Breast epithelium (tissue), 4 donors: ENCODE measurements around the gene SLC35A3. TPM values are rescaled to one million over a fixed set of nuclear protein-coding genes. Genes with fewer than 3 reads are reported as not detected.

ENCODE experiments used
- DNase-seq, 2 donors: peaks; one replicate each; pipeline ENCODE4 v3.0.0-alpha.2; 2019; ENCODE audit warnings: low spot score in 2 of 2
- H3K27ac ChIP-seq, 2 donors: fragments of 200-600 bp; sonication (generic) in 1 of 2; one replicate each; pipeline ENCODE4 v1.5.1; 2016 to 2019; ENCODE audit warnings: mild to moderate bottlenecking in 1 of 2
- H3K27me3 ChIP-seq, 2 donors: fragments of 200-600 bp; sonication (generic) in 1 of 2; one replicate each; pipeline versions ENCODE4 v1.5.1 to v1.6.0; 2017 to 2019; ENCODE audit warnings: control low read depth in 1 of 2, mild to moderate bottlenecking in 1 of 2
- H3K36me3 ChIP-seq: fragments of 200-600 bp; one replicate; pipeline ENCODE4 v1.5.1; 2019
- H3K4me1 ChIP-seq, 2 donors: fragments of 200-600 bp; sonication (generic); one replicate each; pipeline ENCODE4 v1.5.1; 2016 to 2019; ENCODE audit warnings: control low read depth in 1 of 2
- H3K4me3 ChIP-seq, 3 donors: fragments of 200-600 bp; sonication (generic); 1 replicate in 2 of 3; 2 replicates in 1 of 3; pipeline ENCODE4 v1.5.1; 2016 to 2019; ENCODE audit warnings: mild to moderate bottlenecking in 3 of 3, moderate library complexity in 2 of 3
- H3K9me3 ChIP-seq, 2 donors: fragments of 200-600 bp; sonication (generic) in 1 of 2; one replicate each; pipeline ENCODE4 v1.5.1; 2016 to 2019; ENCODE audit warnings: control low read depth in 1 of 2
- CTCF ChIP-seq, 3 donors: fragments of 450-650 bp; IDR thresholded peaks; one replicate each; pipeline ENCODE4 v1.5.1; 2016 to 2017; ENCODE audit warnings: antibody characterized with exemption in 3 of 3, mild to moderate bottlenecking in 3 of 3, moderate library complexity in 3 of 3
- POLR2A ChIP-seq: fragments of 450-650 bp; IDR thresholded peaks from one replicate; pipeline ENCODE4 v1.6.1; 2016; ENCODE audit warnings: antibody characterized with exemption, mild to moderate bottlenecking, moderate library complexity
- POLR2AphosphoS5 ChIP-seq, 3 donors: sonication (generic); formaldehyde crosslinking; IDR thresholded peaks; one replicate each; pipeline ENCODE4 v1.6.1; 2017; ENCODE audit warnings: antibody characterized with exemption in 3 of 3
- intact Hi-C: fragments of 100-400 bp; cut with DNase I; formaldehyde crosslinking; loops from one replicate; pipeline ENCODE4 v1.15.1; 2023; ENCODE audit warnings: low total_unique reads
- total RNA-seq, 3 donors: library from RNA; depleted of rRNA; stranded (reverse); fragments of >200 nt; gene quantifications; one replicate each; pipeline ENCODE4 v1.1.0, GENCODE V29; 2016

The SLC35A3 gene
- total RNA-seq, 3 donors from 2014 or later = 31.8 to 41.7 (median 36.5) TPM

DNA sequence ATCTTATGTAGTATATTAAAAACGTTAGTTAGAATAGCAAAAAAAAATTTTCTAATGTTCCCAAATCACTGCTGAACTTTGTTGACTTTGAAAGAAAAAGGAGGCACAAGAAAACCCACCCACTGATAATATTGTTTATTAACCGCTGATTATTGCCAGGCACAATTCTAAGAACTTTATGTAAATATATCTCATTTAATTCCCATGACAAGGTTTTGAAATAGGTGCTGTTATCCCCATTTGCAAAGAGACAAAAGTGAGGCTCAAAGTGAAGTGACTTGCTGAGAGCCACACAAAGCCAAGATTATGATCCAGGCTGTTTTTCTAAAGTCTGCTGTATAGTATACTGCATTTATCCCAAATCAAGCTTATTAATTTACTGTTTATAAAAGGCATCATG is 106.5 kb downstream of the SLC35A3 start:
- intact Hi-C loops = no loop called here
- Histone ChIP-seq H3K4me1 (no peaks in the 10 kb centered on the region), H3K9me3 (no peaks in the 10 kb centered on the region), H3K27me3 (no peaks in the 10 kb centered on the region), H3K4me3 (no peak overlapping the region), H3K27ac (no peak overlapping the region), H3K36me3 (no peaks in the 10 kb centered on the region)
- TF ChIP-seq POLR2A (no peak), POLR2AphosphoS5 (IDR thresholded peaks at IDR 0.05) (no peak), CTCF (IDR thresholded peaks at IDR 0.05) (no peak)
- DNase-seq = no peak

GRCh38 chr1:100076744-100077143 is 106.9 kb downstream of the SLC35A3 start:
- H3K4me1 ChIP-seq = no peaks in the 10 kb centered on the region
- no peak overlapping the region for H3K27ac ChIP-seq
- DNase-seq = no peak
- H3K36me3 ChIP-seq = no peaks in the 10 kb centered on the region
- TF ChIP-seq CTCF (IDR thresholded peaks at IDR 0.05) = no peak
- no peak for TF ChIP-seq POLR2AphosphoS5 (IDR thresholded peaks at IDR 0.05)
- TF ChIP-seq POLR2A = no peak
- H3K9me3 ChIP-seq = no peaks in the 10 kb centered on the region
- H3K4me3 ChIP-seq = no peak overlapping the region
- H3K27me3 ChIP-seq = no peaks in the 10 kb centered on the region
- intact Hi-C loops = no loop called here

DNA sequence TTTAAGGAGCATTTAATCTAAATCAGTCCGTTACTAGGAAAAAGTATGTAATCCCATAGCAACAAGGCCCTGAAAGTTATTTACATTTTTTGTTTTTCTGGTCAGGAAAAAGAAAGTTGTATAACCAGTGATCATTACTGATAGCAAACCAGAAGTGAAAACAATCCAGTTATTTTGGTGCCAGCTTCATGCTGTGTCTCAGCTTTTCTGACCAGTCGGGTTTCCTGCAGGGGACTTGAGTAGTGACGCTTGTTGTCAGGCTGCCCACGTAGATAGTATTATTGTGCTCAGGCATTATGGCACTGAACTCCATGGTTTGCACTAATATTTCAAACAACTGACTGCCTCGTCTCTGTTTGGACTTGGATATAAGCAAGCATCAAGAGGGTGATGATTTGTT is 107.7 kb downstream of the SLC35A3 start:
- Histone ChIP-seq H3K4me3 (no peak overlapping the region), H3K36me3 (no peaks in the 10 kb centered on the region), H3K9me3 (no peaks in the 10 kb centered on the region), H3K27ac (no peak overlapping the region), H3K4me1 (no peaks in the 10 kb centered on the region), H3K27me3 (no peaks in the 10 kb centered on the region)
- intact Hi-C loops = no loop called here
- TF ChIP-seq POLR2A = no peak
- no peak for TF ChIP-seq CTCF (IDR thresholded peaks at IDR 0.05)
- TF ChIP-seq POLR2AphosphoS5 (IDR thresholded peaks at IDR 0.05) = no peak
- no peak for DNase-seq

GRCh38 chr1:100080331-100080730 is 110.5 kb downstream of the SLC35A3 start:
- intact Hi-C loops = no loop called here
- H3K27ac ChIP-seq = no peak overlapping the region
- H3K36me3 ChIP-seq = no peaks in the 10 kb centered on the region

More at GRCh38 chr1:100080331-100080730, 110.5 kb downstream of the SLC35A3 start:
- H3K4me3 ChIP-seq = no peak overlapping the region
- no peaks in the 10 kb centered on the region for H3K27me3 ChIP-seq
- no peaks in the 10 kb centered on the region for H3K9me3 ChIP-seq
- no peak for DNase-seq
- H3K4me1 ChIP-seq = no peaks in the 10 kb centered on the region
- no peak for TF ChIP-seq POLR2A
- no peak for TF ChIP-seq POLR2AphosphoS5 (IDR thresholded peaks at IDR 0.05)
- TF ChIP-seq CTCF (IDR thresholded peaks at IDR 0.05) = no peak

Other genes with a start within 250 kb of the SLC35A3 start
- 10 to 100 TPM; 12.1 to 21.1 (median 12.5) TPM for gene FRRS1, start 203.4 kb upstream of the SLC35A3 start, total RNA-seq
- 10 to 100 TPM; 18.4 to 31.6 (median 26.6) TPM for gene AGL, start 119.6 kb upstream of the SLC35A3 start, total RNA-seq
- gene SASS6, start 162.9 kb downstream of the SLC35A3 start, total RNA-seq = 1 to 10 TPM; 2.7 to 7.2 (median 3.6) TPM
- 10 to 100 TPM; 16.0 to 36.1 (median 21.0) TPM for gene TRMT13, start 163.2 kb downstream of the SLC35A3 start, total RNA-seq
- 1 to 10 TPM; 1.3 to 2.5 (median 1.9) TPM for gene LRRC39, start 208.3 kb downstream of the SLC35A3 start, total RNA-seq